Neural progenitor cell (in vitro differentiated cells): Measurements from ENCODE around the gene FBXO15. TPM values are rescaled to one million over a fixed set of nuclear protein-coding genes. Genes with fewer than 3 reads are reported as not detected.

Source experiments
- DNase-seq: peaks from one replicate; pipeline ENCODE4 v3.0.0-alpha.2; 2016; ENCODE audit warnings: low spot score
- H2AFZ ChIP-seq: fragments of 200-600 bp; sonication (generic); replicated peaks from 2 replicates; pipeline ENCODE4 v1.6.1; 2016; ENCODE audit warnings: antibody characterized with exemption
- H3F3A ChIP-seq: fragments of 200-600 bp; sonication (generic); 2 replicates; pipeline ENCODE4 v1.6.1; 2016; ENCODE audit warnings: antibody characterized with exemption, low read depth
- H3K27ac ChIP-seq: fragments of 200-600 bp; sonication (generic); 2 replicates; pipeline ENCODE4 v1.5.1; 2016; ENCODE audit warnings: mild to moderate bottlenecking
- H3K27me3 ChIP-seq: fragments of 200-600 bp; sonication (generic); 2 replicates; pipeline ENCODE4 v1.6.1; 2016; ENCODE audit warnings: mild to moderate bottlenecking, moderate library complexity
- H3K36me3 ChIP-seq: fragments of 200-600 bp; sonication (generic); 2 replicates; pipeline ENCODE4 v1.5.1; 2016
- H3K4me1 ChIP-seq: fragments of 200-600 bp; sonication (generic); 2 replicates; pipeline ENCODE4 v1.6.1; 2016; ENCODE audit warnings: mixed run types
- H3K4me2 ChIP-seq: fragments of 200-600 bp; sonication (generic); 2 replicates; pipeline ENCODE4 v1.6.1; 2016
- H3K4me3 ChIP-seq: fragments of 200-600 bp; sonication (generic); 2 replicates; pipeline ENCODE4 v1.5.1; 2016
- H3K79me2 ChIP-seq: fragments of 200-600 bp; sonication (generic); 2 replicates; pipeline ENCODE4 v1.6.1; 2016; ENCODE audit warnings: low read depth
- H3K9ac ChIP-seq: fragments of 200-600 bp; sonication (generic); 2 replicates; pipeline ENCODE4 v1.6.1; 2016
- H3K9me3 ChIP-seq: fragments of 200-600 bp; sonication (generic); 2 replicates; pipeline ENCODE4 v1.5.1; 2016; ENCODE audit warnings: low read depth
- H4K20me1 ChIP-seq: fragments of 200-600 bp; sonication (generic); 2 replicates; pipeline ENCODE4 v1.6.1; 2016; ENCODE audit warnings: low read depth
- H3K27ac Mint-ChIP-seq: 3 replicates; pipeline ENCODE4 v1.8.0; 2021; ENCODE audit warnings: mixed read lengths
- H3K27me3 Mint-ChIP-seq: 2 replicates; pipeline ENCODE4 v1.8.0; 2022; ENCODE audit warnings: low read depth, mild to moderate bottlenecking, inconsistent platforms, moderate library complexity, mixed read lengths; ENCODE audit not compliant: insufficient read depth
- H3K36me3 Mint-ChIP-seq: 3 replicates; pipeline ENCODE4 v1.8.0; 2021; ENCODE audit warnings: mixed read lengths
- H3K4me1 Mint-ChIP-seq: 3 replicates; pipeline ENCODE4 v1.8.0; 2021; ENCODE audit warnings: mixed read lengths
- H3K4me3 Mint-ChIP-seq: 3 replicates; pipeline ENCODE4 v1.8.0; 2021; ENCODE audit warnings: mild to moderate bottlenecking, moderate library complexity, mixed read lengths
- H3K9me3 Mint-ChIP-seq: 3 replicates; pipeline ENCODE4 v1.8.0; 2020; ENCODE audit warnings: mixed read lengths
- CTCF ChIP-seq: fragments of 200-600 bp; sonication (generic); IDR thresholded peaks from 2 replicates; pipeline ENCODE4 v1.5.1; 2017; ENCODE audit warnings: antibody characterized with exemption, mild to moderate bottlenecking
- EZH2 ChIP-seq: fragments of 200-600 bp; sonication (generic); IDR thresholded peaks from 2 replicates; pipeline ENCODE4 v1.6.1; 2017; ENCODE audit warnings: antibody characterized with exemption, mild to moderate bottlenecking, moderate library complexity
- EZH2phosphoT487 ChIP-seq: fragments of 200-600 bp; sonication (generic); IDR thresholded peaks from 2 replicates; pipeline ENCODE4 v1.6.1; 2017; ENCODE audit warnings: antibody characterized with exemption
- total RNA-seq: library from RNA; depleted of rRNA; stranded (reverse); fragments of >200 nt; gene quantifications from 2 replicates; pipeline ENCODE4 v1.2.3, GENCODE V29; 2015; ENCODE audit warnings: low replicate concordance

FBXO15 gene
- total RNA-seq, 1 donor from 2014 or later = 2.2 TPM

- H3K79me2 ChIP-seq = peaks cover 52% of the 10 kb centered on the region
These were observed 5.2 kb upstream of the FBXO15 start for GRCh38 chr18:74152857-74153256.

DNA sequence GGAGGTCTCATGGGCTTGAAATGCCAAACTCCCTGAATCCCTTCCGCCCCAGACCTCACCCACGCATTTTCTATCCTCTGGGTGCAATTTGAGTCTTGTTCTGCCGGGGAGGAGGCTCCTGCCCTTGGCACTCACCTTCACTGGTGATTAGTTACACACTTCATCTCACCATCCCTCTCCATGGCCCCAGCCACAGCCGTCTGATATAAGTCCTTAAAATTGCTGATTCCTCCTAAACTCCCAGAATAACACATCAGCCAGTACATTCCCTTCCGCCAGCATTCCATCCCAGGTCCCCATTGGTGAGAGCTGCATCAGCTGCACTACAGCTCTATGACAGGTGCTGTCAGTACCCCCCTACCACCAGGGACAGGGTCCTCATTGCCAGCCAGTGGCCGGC, 4.6 kb upstream of the FBXO15 start:
- Histone ChIP-seq H3K36me3 (no peaks in the 10 kb centered on the region), H3K27ac (no peak overlapping the region), H3K27me3 (peaks cover under 1% of the 10 kb centered on the region), H2AFZ (no peak overlapping the region), H3K79me2 (peaks cover 52% of the 10 kb centered on the region), H3F3A (peaks cover 5% of the 10 kb centered on the region), H3K4me2 (no peak overlapping the region), H4K20me1 (no peaks in the 10 kb centered on the region), H3K9ac (no peak overlapping the region), H3K4me1 (peaks cover 9% of the 10 kb centered on the region), H3K9me3 (no peaks in the 10 kb centered on the region), H3K4me3 (no peak overlapping the region)
- Mint-ChIP-seq H3K36me3 (peaks cover 6% of the 10 kb centered on the region), H3K9me3 (no peaks in the 10 kb centered on the region), H3K4me1 (peaks cover 21% of the 10 kb centered on the region), H3K27me3 (no peaks in the 10 kb centered on the region), H3K4me3 (peak overlapping the region; percentile 4), H3K27ac (no peak overlapping the region)
- no peak for DNase-seq
- no peak for TF ChIP-seq EZH2
- TF ChIP-seq CTCF = no peak
- TF ChIP-seq EZH2phosphoT487 = no peak

More at GRCh38 chr18:74152857-74153256, 5.2 kb upstream of the FBXO15 start:
- TF ChIP-seq EZH2 (no peak), EZH2phosphoT487 (no peak), CTCF (no peak)
- Histone ChIP-seq H3K36me3 (no peaks in the 10 kb centered on the region), H2AFZ (no peak overlapping the region), H4K20me1 (no peaks in the 10 kb centered on the region), H3K4me3 (no peak overlapping the region), H3K4me2 (no peak overlapping the region), H3K9ac (no peak overlapping the region), H3K4me1 (peaks cover 9% of the 10 kb centered on the region), H3K27me3 (no peaks in the 10 kb centered on the region), H3K9me3 (no peaks in the 10 kb centered on the region), H3K27ac (no peak overlapping the region), H3F3A (peaks cover 3% of the 10 kb centered on the region)
- no peak for DNase-seq
- H3K9me3 Mint-ChIP-seq = no peaks in the 10 kb centered on the region
- H3K4me1 Mint-ChIP-seq = peaks cover 19% of the 10 kb centered on the region
- H3K4me3 Mint-ChIP-seq = no peak overlapping the region
- H3K27me3 Mint-ChIP-seq = no peaks in the 10 kb centered on the region
- H3K36me3 Mint-ChIP-seq = peaks cover 6% of the 10 kb centered on the region
- H3K27ac Mint-ChIP-seq = no peak overlapping the region

DNA sequence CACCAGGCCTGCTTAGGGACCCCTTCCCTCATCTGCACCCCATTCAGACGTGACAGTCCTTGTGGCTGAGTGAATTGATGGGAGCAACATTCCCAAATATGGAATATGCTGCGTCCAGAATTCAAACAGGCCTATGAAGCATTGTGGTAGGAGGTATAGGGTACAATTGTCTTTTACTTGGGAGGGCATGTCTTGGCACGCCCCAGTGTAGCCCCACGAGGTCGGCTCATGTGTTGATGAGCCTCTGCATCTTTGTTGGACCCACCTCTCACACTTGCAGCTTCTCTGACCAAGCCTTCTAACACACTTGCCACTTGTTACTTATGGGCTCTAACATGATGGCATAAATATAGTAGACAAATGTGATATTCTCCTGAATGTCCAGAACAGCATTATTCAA, 2.2 kb upstream of the FBXO15 start:
- no peaks in the 10 kb centered on the region for H3K27me3 Mint-ChIP-seq
- H3F3A ChIP-seq = peaks cover 8% of the 10 kb centered on the region
- H3K27ac ChIP-seq = no peak overlapping the region
- H3K4me3 Mint-ChIP-seq = peak overlapping the region; percentile 96
- no peaks in the 10 kb centered on the region for H3K36me3 ChIP-seq
- H2AFZ ChIP-seq = no peak overlapping the region
- H3K79me2 ChIP-seq = peaks cover 52% of the 10 kb centered on the region
- no peaks in the 10 kb centered on the region for H3K9me3 ChIP-seq
- no peak overlapping the region for H3K27ac Mint-ChIP-seq
- peaks cover 6% of the 10 kb centered on the region for H3K27me3 ChIP-seq
- H4K20me1 ChIP-seq = no peaks in the 10 kb centered on the region
- no peak for TF ChIP-seq CTCF
- TF ChIP-seq EZH2phosphoT487 = no peak
- no peak for TF ChIP-seq EZH2
- peaks cover 9% of the 10 kb centered on the region for H3K4me1 ChIP-seq
- H3K9ac ChIP-seq = no peak overlapping the region
- peaks cover 2% of the 10 kb centered on the region for H3K36me3 Mint-ChIP-seq
- H3K9me3 Mint-ChIP-seq = no peaks in the 10 kb centered on the region
- no peak for DNase-seq
- peak overlapping the region; percentile 91 for H3K4me2 ChIP-seq
- peaks cover 27% of the 10 kb centered on the region for H3K4me1 Mint-ChIP-seq
- peak overlapping the region; percentile 90 for H3K4me3 ChIP-seq
